GM12874 (cell line): ENCODE data around the gene ILDR2.

Experiments used
- CTCF ChIP-seq: IDR thresholded peaks from 2 replicates; pipeline ENCODE4 v1.5.1; 2011; ENCODE audit warnings: low read depth, mild to moderate bottlenecking, control low read depth, low read length, moderate library complexity; ENCODE audit not compliant: insufficient read depth

Gene ILDR2

DNA sequence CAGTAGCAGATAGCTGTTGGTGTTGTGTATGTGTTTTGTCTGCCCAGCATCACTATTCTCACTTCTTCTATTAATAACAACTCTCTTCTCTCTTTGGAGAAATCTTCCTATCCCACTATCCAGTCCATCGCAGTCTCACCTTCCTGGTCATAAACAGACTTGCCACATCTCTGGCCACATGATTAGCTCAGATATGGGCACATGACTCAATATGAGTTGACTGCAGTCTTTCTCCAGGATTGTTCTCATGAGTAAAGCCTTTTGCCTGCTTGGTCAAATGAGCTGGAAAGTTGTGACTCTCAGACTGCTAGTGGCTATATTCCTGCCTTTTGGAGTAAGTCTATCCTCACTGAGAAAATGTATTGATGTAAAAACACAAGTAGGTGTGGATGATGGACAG lies 66.4 kb downstream of the ILDR2 start:
- no peak for TF ChIP-seq CTCF

DNA sequence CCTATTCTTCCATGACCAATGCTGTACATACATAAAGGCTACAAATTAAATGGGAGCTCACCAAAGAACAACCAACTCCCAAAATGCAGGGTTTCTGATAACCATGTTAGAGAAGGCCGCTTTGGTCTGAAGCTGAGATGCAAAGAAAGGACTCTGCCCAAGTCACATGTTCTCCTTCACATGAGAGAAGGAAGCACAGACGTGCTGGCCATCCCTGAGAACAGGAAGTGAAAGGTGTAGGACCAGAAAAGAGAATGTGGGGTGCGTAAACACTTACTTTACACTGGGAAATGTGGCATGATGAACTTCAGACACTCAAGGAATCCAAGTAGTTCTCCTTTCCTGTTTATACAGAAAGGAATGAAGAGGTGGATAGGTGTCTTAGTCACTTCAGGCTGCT lies 67.6 kb downstream of the ILDR2 start:
- TF ChIP-seq CTCF, result no peak

GRCh38 chr1:166907051-166907450 lies 68.3 kb downstream of the ILDR2 start:
- TF ChIP-seq CTCF, result no peak

DNA sequence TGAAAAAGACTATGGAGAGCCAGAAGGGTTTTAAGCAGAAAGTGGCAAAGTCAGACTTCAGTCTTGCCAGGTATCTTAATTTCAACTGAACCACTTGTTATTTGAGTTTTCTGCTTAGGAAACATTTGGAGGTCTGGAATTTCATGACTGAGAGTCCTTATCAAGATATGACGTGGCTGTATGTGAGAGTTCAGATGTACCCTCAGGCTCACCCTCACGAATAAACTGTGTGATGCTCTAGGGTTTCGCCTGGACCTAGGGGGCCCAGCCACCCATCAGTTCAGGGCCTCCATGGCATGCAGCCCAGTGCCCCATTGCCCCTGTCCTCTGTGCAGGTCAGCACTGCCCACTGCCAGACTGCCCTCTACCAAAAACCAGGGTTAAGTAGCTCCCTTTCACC lies 68.7 kb downstream of the ILDR2 start:
- no peak for TF ChIP-seq CTCF

DNA sequence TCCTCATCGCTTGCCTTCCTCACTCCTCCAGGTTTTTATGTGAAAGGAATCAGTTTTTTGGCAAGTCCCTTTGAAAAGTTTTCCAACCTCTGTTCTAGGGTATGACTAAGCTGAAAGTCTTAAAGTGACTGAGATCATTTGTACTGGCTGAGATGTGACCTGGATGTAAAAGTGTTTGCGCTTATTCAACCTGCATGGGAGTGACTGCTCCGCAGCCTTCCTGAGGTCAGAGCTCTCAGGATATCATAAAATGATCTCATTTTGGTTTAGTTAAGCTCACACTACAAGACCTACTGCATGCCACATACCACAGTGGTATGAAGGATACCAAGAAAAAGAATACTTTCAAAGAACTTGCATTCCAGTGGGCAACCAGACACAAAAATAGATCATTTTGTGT lies 69.4 kb downstream of the ILDR2 start:
- TF ChIP-seq CTCF, result no peak

DNA sequence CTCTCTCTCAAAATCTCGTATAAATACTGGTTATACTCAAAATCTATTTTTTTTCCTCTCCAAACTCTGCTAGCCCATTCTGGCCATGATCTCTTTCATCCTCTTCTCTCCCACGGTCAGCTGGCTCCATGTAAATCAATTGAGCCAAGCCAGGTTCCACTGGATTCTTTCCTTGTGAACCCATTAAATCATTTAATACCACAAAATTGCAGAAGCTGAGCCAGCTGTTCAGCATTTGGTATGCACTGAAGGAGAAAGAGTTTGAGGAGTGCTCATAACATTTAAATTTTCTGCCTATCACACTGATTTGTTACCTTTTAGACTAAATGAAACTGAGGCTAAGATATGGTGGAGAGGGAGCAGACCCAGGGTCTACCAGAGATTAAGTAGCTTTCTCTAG lies 70.2 kb downstream of the ILDR2 start:
- no peak for TF ChIP-seq CTCF

DNA sequence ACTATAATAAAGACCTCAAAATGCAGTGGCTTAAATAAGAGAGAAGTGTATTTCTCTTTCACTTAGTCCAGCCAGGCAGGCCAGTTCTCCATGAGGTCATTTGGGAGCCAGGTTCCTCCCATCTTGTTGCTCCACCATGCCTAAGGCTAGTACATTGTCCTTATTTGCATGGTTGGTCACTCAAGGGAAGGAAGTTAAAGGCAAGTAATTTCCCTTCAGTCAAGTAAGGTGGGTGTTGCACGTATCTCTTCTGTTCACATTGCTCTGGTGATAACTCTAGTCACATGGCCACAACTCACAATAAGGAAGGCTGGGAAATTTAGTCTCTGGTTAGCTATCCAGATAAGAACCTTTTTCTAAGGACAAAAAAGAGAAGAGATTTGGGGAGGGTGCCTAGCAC lies 72.1 kb downstream of the ILDR2 start:
- TF ChIP-seq CTCF, result no peak

DNA sequence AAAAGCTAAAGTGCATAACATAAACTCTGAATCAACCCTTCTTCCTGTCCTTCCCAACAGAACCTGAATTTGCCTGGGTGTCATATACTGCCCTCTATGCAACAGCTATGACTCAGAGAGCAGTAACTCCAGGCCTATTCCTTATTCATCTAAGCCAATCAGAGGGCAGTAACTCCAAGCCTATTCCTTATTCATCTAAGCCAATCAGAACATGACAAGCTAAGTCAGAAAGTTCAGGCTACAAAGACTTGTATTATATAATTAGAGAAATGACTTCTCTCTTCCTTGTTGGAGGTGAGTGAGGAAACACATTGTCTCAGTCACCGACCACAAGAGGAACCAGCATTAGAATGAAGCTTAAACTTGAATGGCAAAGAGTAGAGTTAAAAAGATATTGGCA lies 73.1 kb downstream of the ILDR2 start:
- no peak for TF ChIP-seq CTCF
